Liver (tissue), 9 donors: ENCODE data around the gene RAB27A. TPM values are rescaled to one million over a fixed set of nuclear protein-coding genes. Genes with fewer than 3 reads are reported as not detected.
A peak's percentile ranks its signal among the peaks of the same experiment; 100 is the strongest.
"Not testable (repeated sequence)": the region's sequence is repeated elsewhere in the genome, so short reads cannot be mapped to it uniquely, and the experiment has no call there.

ENCODE experiments used
- DNase-seq: peaks from one replicate; pipeline ENCODE4 v3.0.0-alpha.2; 2017; ENCODE audit warnings: low spot score
- H3K27ac ChIP-seq, 2 donors: one replicate each; pipeline ENCODE4 v1.7.0; 2013; ENCODE audit warnings: inconsistent platforms in 2 of 2, low read length in 2 of 2, control low read depth in 1 of 2, low read depth in 1 of 2, mild to moderate bottlenecking in 1 of 2
- H3K27me3 ChIP-seq, 4 donors: one replicate each; pipeline versions ENCODE4 v1.6.1 to v1.7.0; 2013; ENCODE audit warnings: low read length in 3 of 4, inconsistent platforms in 1 of 4, mild to moderate bottlenecking in 1 of 4, moderate library complexity in 1 of 4; ENCODE audit not compliant: control insufficient read depth in 4 of 4, insufficient read depth in 4 of 4
- H3K36me3 ChIP-seq, 4 donors: one replicate each; pipeline versions ENCODE4 v1.6.1 to v1.7.0; 2013; ENCODE audit warnings: low read length in 3 of 4, mild to moderate bottlenecking in 3 of 4, low read depth in 1 of 4, moderate library complexity in 1 of 4; ENCODE audit not compliant: control insufficient read depth in 4 of 4, insufficient read depth in 3 of 4
- H3K4me1 ChIP-seq, 4 donors: one replicate each; pipeline versions ENCODE4 v1.6.1 to v1.7.0; 2013; ENCODE audit warnings: low read length in 3 of 4, mild to moderate bottlenecking in 3 of 4, moderate library complexity in 1 of 4; ENCODE audit not compliant: control insufficient read depth in 4 of 4, insufficient read depth in 4 of 4
- H3K4me3 ChIP-seq, 3 donors: one replicate each; pipeline versions ENCODE4 v1.6.1 to v1.7.0; 2013; ENCODE audit warnings: low read length in 3 of 3, control low read depth in 1 of 3, low read depth in 1 of 3, mild to moderate bottlenecking in 1 of 3
- H3K9ac ChIP-seq, 2 donors: one replicate each; pipeline ENCODE4 v1.7.0; 2013; ENCODE audit warnings: low read length in 2 of 2, mild to moderate bottlenecking in 2 of 2, moderate library complexity in 2 of 2, control low read depth in 1 of 2, low read depth in 1 of 2
- H3K9me3 ChIP-seq, 4 donors: one replicate each; pipeline versions ENCODE4 v1.6.1 to v1.7.0; 2013; ENCODE audit warnings: low read length in 3 of 4; ENCODE audit not compliant: control insufficient read depth in 4 of 4
- EGR1 ChIP-seq, 2 donors: IDR thresholded peaks; 2 replicates each; pipeline ENCODE4 v1.6.1; 2016 to 2018; ENCODE audit warnings: antibody characterized with exemption in 2 of 2, low read depth in 2 of 2
- FOXA1 ChIP-seq: IDR thresholded peaks from 2 replicates; pipeline ENCODE4 v1.6.1; 2016; ENCODE audit warnings: antibody characterized with exemption
- FOXA2 ChIP-seq: IDR thresholded peaks from 2 replicates; pipeline ENCODE4 v1.6.1; 2016; ENCODE audit warnings: antibody characterized with exemption
- GABPA ChIP-seq, 2 donors: IDR thresholded peaks in 1 of 2; conservative IDR thresholded peaks in 1 of 2; 2 replicates each; pipeline ENCODE4 v1.6.1; 2016; ENCODE audit warnings: antibody characterized with exemption in 2 of 2, mild to moderate bottlenecking in 1 of 2, moderate library complexity in 1 of 2
- HNF4A ChIP-seq, 2 donors: conservative IDR thresholded peaks; 2 replicates each; pipeline ENCODE4 v1.6.1; 2016; ENCODE audit warnings: antibody characterized with exemption in 2 of 2, mild to moderate bottlenecking in 2 of 2
- HNF4G ChIP-seq: IDR thresholded peaks from 2 replicates; pipeline ENCODE4 v1.6.1; 2016; ENCODE audit warnings: antibody characterized with exemption
- JUND ChIP-seq, 2 donors: IDR thresholded peaks; 2 replicates each; pipeline ENCODE4 v1.6.1; 2016; ENCODE audit warnings: antibody characterized with exemption in 2 of 2
- NR2F2 ChIP-seq: IDR thresholded peaks from 2 replicates; pipeline ENCODE4 v1.6.1; 2016; ENCODE audit warnings: antibody characterized with exemption
- RAD21 ChIP-seq, 2 donors: IDR thresholded peaks; 2 replicates each; pipeline ENCODE4 v1.6.1; 2016; ENCODE audit warnings: antibody characterized with exemption in 2 of 2, mild to moderate bottlenecking in 2 of 2
- RXRA ChIP-seq, 2 donors: IDR thresholded peaks; 2 replicates each; pipeline ENCODE4 v1.6.1; 2017 to 2018; ENCODE audit warnings: antibody characterized with exemption in 2 of 2, mild to moderate bottlenecking in 1 of 2
- SP1 ChIP-seq: IDR thresholded peaks from 2 replicates; pipeline ENCODE4 v1.6.1; 2018; ENCODE audit warnings: antibody characterized with exemption, mild to moderate bottlenecking
- TAF1 ChIP-seq: conservative IDR thresholded peaks from 2 replicates; pipeline ENCODE4 v1.6.1; 2016; ENCODE audit warnings: antibody characterized with exemption, mild to moderate bottlenecking
- YY1 ChIP-seq: IDR thresholded peaks from 2 replicates; pipeline ENCODE4 v1.6.1; 2016; ENCODE audit warnings: antibody characterized with exemption, mild to moderate bottlenecking
- WGBS: extraction: QIAGEN DNeasy Blood & Tissue Kit; methylation state at CpG from one replicate; pipeline ENCODE4 v1.1.7; 2013; 5-methylcytosine and 5-hydroxymethylcytosine counted together
- polyA plus RNA-seq, 2 donors: library from polyadenylated mRNA; stranded (reverse) in 1 of 2; unstranded in 1 of 2; fragments of 200-250 nt in 1 of 2; fragments of >200 nt in 1 of 2; fragmentation: Nextera tagmentation in 1 of 2; extraction: Ambion mirVana in 1 of 2; gene quantifications; one replicate each; pipeline versions ENCODE4 v1.2.1 to v1.2.3, GENCODE V29; 2013 to 2015
- total RNA-seq, 2 donors: library from RNA; depleted of rRNA; stranded (reverse); fragments of >200 nt; gene quantifications; one replicate each; pipeline ENCODE4 v1.2.3, GENCODE V29; 2014
- TF ChIP-seq, protein P1 (sequence below): IDR thresholded peaks from 2 replicates; pipeline ENCODE4 v1.6.1; 2016; ENCODE audit warnings: antibody characterized with exemption
- TF ChIP-seq, protein P2 (sequence below): IDR thresholded peaks from 2 replicates; pipeline ENCODE4 v1.6.1; 2016; ENCODE audit warnings: antibody characterized with exemption
- TF ChIP-seq, protein P3 (sequence below): IDR thresholded peaks from 2 replicates; pipeline ENCODE4 v1.6.1; 2016; ENCODE audit warnings: antibody characterized with exemption, mild to moderate bottlenecking
- TF ChIP-seq, protein P4 (sequence below): IDR thresholded peaks from 2 replicates; pipeline ENCODE4 v1.6.1; 2016; ENCODE audit warnings: antibody characterized with exemption
- TF ChIP-seq, protein P5 (sequence below): fragments of 150-350 bp; IDR thresholded peaks from 2 replicates; pipeline ENCODE4 v1.5.1; 2017; ENCODE audit warnings: improper control_type of control experiment, low read depth, low read length; ENCODE audit not compliant: missing input control
- donor health status: healthy.
- donor health status: healthy.
- donor health status: healthy.
- donor health status: healthy.
- donor health status: healthy.

The RAB27A gene
- total and polyA plus RNA-seq, 4 donors = 6.4 to 30.8 (median 24.9) TPM

DNA sequence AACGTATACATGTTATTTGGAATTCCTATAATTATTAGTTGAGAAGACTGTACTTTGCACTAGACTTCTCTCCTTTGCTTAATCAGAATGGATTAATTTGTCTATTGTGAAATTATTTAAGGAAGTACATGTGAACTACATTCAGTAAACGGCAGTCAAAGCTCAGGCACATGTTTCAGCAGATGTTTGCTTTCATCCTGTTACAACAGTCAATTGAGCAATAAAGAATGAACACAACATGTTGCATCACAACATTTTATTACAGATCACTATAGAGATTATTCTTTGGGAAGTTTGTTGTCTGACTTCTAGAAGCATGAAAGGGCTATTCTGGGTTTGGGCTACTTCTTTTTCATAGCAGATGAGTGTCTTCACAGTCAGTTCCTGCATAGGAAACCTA is 39.2 kb downstream of the RAB27A start:
- H3K27me3 ChIP-seq = no peaks in the 10 kb centered on the region

DNA sequence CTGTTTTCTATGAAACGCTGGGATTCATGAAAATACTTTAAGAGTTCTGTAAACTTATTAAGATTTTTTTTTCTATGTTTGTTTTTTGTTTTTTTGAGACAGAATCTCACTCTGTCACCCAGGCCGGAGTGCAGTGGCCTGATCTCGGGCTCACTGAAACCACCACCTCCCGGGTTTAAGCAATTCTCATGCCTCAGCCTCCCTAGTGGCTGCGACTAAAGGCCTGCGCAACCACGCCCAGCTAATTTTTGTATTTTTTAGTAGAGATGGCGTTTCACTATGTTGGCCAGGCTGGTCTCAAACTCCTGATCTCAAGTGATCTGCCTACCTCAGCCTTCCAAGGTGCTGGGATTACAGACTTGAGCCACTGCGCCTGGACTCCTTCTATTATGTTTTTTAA is 39.7 kb downstream of the RAB27A start:
- Histone ChIP-seq H3K4me1 (peaks cover 13 to 44% (median 24%) of the 10 kb centered on the region in 4 donors), H3K9ac (peak overlapping the region in 1 of 2 donors; percentile 43), H3K27ac (peak overlapping the region; percentile 65 to 68)
- DNase-seq, H3K27me3 ChIP-seq, H3K9me3 ChIP-seq, H3K4me3 ChIP-seq, H3K36me3 ChIP-seq: not testable (repeated sequence)
- WGBS = 66% methylated on average over 9 of the region's 9 CpGs

More for the DNA sequence above, 39.2 kb downstream of the RAB27A start:
- H3K4me3 ChIP-seq = no peak overlapping the region
- peaks cover 13 to 49% (median 28%) of the 10 kb centered on the region in 4 donors for H3K4me1 ChIP-seq
- H3K9ac ChIP-seq = peak overlapping the region in 1 of 2 donors; percentile 43
- H3K36me3 ChIP-seq = no peaks in the 10 kb centered on the region
- H3K27ac ChIP-seq = peak overlapping the region; percentile 65 to 68
- WGBS = 19% methylated on average over 2 of the region's 2 CpGs
- peak; percentile 88 for TF ChIP-seq FOXA1
- TF ChIP-seq RXRA (IDR thresholded peaks at IDR 0.05) = peak; percentile 89 to 94
- TF ChIP-seq, protein P1, sequence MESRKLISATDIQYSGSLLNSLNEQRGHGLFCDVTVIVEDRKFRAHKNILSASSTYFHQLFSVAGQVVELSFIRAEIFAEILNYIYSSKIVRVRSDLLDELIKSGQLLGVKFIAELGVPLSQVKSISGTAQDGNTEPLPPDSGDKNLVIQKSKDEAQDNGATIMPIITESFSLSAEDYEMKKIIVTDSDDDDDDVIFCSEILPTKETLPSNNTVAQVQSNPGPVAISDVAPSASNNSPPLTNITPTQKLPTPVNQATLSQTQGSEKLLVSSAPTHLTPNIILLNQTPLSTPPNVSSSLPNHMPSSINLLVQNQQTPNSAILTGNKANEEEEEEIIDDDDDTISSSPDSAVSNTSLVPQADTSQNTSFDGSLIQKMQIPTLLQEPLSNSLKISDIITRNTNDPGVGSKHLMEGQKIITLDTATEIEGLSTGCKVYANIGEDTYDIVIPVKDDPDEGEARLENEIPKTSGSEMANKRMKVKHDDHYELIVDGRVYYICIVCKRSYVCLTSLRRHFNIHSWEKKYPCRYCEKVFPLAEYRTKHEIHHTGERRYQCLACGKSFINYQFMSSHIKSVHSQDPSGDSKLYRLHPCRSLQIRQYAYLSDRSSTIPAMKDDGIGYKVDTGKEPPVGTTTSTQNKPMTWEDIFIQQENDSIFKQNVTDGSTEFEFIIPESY = peak; percentile 94
- peak; percentile 76 for TF ChIP-seq YY1
- TF ChIP-seq, protein P2, sequence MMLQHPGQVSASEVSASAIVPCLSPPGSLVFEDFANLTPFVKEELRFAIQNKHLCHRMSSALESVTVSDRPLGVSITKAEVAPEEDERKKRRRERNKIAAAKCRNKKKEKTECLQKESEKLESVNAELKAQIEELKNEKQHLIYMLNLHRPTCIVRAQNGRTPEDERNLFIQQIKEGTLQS = peak; percentile 87
- TF ChIP-seq FOXA2 = peak; percentile 90
- peak; percentile 86 for TF ChIP-seq HNF4G
- TF ChIP-seq EGR1 (IDR thresholded peaks at IDR 0.05; ENCODE audit: low read depth in 2 of 2) = peak in 1 of 2 donors; percentile 31
- peak; percentile 98 to 99 for TF ChIP-seq HNF4A (conservative IDR thresholded peaks at IDR 0.05)
- peak; percentile 27 to 54 for TF ChIP-seq RAD21 (IDR thresholded peaks at IDR 0.05)
- TF ChIP-seq TAF1 = no peak
- peak; percentile 88 for TF ChIP-seq SP1
- peak; percentile 40 for TF ChIP-seq NR2F2
- peak in 1 of 2 donors; percentile 70 for TF ChIP-seq GABPA (IDR thresholded peaks at IDR 0.05 in 1 of 2, conservative IDR thresholded peaks at IDR 0.05 in 1 of 2)
- TF ChIP-seq, protein P3, sequence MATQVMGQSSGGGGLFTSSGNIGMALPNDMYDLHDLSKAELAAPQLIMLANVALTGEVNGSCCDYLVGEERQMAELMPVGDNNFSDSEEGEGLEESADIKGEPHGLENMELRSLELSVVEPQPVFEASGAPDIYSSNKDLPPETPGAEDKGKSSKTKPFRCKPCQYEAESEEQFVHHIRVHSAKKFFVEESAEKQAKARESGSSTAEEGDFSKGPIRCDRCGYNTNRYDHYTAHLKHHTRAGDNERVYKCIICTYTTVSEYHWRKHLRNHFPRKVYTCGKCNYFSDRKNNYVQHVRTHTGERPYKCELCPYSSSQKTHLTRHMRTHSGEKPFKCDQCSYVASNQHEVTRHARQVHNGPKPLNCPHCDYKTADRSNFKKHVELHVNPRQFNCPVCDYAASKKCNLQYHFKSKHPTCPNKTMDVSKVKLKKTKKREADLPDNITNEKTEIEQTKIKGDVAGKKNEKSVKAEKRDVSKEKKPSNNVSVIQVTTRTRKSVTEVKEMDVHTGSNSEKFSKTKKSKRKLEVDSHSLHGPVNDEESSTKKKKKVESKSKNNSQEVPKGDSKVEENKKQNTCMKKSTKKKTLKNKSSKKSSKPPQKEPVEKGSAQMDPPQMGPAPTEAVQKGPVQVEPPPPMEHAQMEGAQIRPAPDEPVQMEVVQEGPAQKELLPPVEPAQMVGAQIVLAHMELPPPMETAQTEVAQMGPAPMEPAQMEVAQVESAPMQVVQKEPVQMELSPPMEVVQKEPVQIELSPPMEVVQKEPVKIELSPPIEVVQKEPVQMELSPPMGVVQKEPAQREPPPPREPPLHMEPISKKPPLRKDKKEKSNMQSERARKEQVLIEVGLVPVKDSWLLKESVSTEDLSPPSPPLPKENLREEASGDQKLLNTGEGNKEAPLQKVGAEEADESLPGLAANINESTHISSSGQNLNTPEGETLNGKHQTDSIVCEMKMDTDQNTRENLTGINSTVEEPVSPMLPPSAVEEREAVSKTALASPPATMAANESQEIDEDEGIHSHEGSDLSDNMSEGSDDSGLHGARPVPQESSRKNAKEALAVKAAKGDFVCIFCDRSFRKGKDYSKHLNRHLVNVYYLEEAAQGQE = no peak
- TF ChIP-seq, protein P4, sequence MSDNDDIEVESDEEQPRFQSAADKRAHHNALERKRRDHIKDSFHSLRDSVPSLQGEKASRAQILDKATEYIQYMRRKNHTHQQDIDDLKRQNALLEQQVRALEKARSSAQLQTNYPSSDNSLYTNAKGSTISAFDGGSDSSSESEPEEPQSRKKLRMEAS = peak; percentile 97
- TF ChIP-seq, protein P5, sequence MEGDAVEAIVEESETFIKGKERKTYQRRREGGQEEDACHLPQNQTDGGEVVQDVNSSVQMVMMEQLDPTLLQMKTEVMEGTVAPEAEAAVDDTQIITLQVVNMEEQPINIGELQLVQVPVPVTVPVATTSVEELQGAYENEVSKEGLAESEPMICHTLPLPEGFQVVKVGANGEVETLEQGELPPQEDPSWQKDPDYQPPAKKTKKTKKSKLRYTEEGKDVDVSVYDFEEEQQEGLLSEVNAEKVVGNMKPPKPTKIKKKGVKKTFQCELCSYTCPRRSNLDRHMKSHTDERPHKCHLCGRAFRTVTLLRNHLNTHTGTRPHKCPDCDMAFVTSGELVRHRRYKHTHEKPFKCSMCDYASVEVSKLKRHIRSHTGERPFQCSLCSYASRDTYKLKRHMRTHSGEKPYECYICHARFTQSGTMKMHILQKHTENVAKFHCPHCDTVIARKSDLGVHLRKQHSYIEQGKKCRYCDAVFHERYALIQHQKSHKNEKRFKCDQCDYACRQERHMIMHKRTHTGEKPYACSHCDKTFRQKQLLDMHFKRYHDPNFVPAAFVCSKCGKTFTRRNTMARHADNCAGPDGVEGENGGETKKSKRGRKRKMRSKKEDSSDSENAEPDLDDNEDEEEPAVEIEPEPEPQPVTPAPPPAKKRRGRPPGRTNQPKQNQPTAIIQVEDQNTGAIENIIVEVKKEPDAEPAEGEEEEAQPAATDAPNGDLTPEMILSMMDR = no peak
- peak; percentile 90 to 91 for TF ChIP-seq JUND (IDR thresholded peaks at IDR 0.05)
- DNase-seq = no peak
- H3K9me3 ChIP-seq = no peaks in the 10 kb centered on the region
